Measurements from ENCODE around the gene PKD1. TPM values are rescaled to one million over a fixed set of nuclear protein-coding genes. Genes with fewer than 3 reads are reported as not detected.
"Not testable (repeated sequence)": the region's sequence is repeated elsewhere in the genome, so short reads cannot be mapped to it uniquely, and the experiment has no call there.

The PKD1 gene
- total and polyA plus RNA-seq, 2 experiments from 2014 or later = 35.9 to 60.6 TPM

GRCh38 chr16:2104464-2104863, 31.2 kb downstream of the PKD1 start:
- H4K20me1 ChIP-seq (ENCODE audit: insufficient read depth, poor library complexity, severe bottlenecking); H3K4me1 ChIP-seq (ENCODE audit: insufficient read depth); H3K9me2 ChIP-seq (replicated peaks; ENCODE audit: insufficient read depth); H3K4me3 ChIP-seq; H3K27ac ChIP-seq; H3K36me3 ChIP-seq (replicated peaks; ENCODE audit: insufficient read depth, low read depth); H3K4me2 ChIP-seq; H3K9me3 ChIP-seq (ENCODE audit: low read depth); H3K79me2 ChIP-seq; H2AFZ ChIP-seq; DNase-seq (ENCODE audit: low spot score); H3K27me3 ChIP-seq: not testable (repeated sequence)
- WGBS (ENCODE audit: low lambda C conversion rate, missing lambda C conversion rate) = 67% methylated on average over 4 of the region's 20 CpGs

- H2AFZ ChIP-seq = no peak overlapping the region
- H3K79me2 ChIP-seq = no peaks in the 10 kb centered on the region
- TF ChIP-seq CTCF (IDR thresholded peaks at IDR 0.05; ENCODE audit: poor library complexity) (no peak), EZH2 (IDR thresholded peaks at IDR 0.05; ENCODE audit: borderline replicate concordance) (no peak), EZH2phosphoT487 (IDR thresholded peaks at IDR 0.05; ENCODE audit: low read depth, severe bottlenecking, unreplicated experiment) (no peak)
- no peaks in the 10 kb centered on the region for H3K9me3 ChIP-seq (ENCODE audit: low read depth)
- no peaks in the 10 kb centered on the region for H3K36me3 ChIP-seq (replicated peaks; ENCODE audit: insufficient read depth, low read depth)
- no peak overlapping the region for H3K4me2 ChIP-seq
- no peak overlapping the region for H3K27ac ChIP-seq
- H4K20me1 ChIP-seq (ENCODE audit: insufficient read depth, poor library complexity, severe bottlenecking) = no peaks in the 10 kb centered on the region
- WGBS (ENCODE audit: low lambda C conversion rate, missing lambda C conversion rate) = 97% methylated on average over 18 of the region's 19 CpGs
- H3K4me3 ChIP-seq = no peak overlapping the region
- DNase-seq (ENCODE audit: low spot score) = no peak
- H3K27me3 ChIP-seq = no peaks in the 10 kb centered on the region
- H3K4me1 ChIP-seq (ENCODE audit: insufficient read depth) = no peaks in the 10 kb centered on the region
- H3K9me2 ChIP-seq (replicated peaks; ENCODE audit: insufficient read depth) = no peaks in the 10 kb centered on the region
Measured at GRCh38 chr16:2102471-2102870, 33.2 kb downstream of the PKD1 start.

GRCh38 chr16:2101581-2101980, 34.1 kb downstream of the PKD1 start:
- H3K4me2 ChIP-seq; H3K27me3 ChIP-seq; H3K9me3 ChIP-seq (ENCODE audit: low read depth); H3K4me3 ChIP-seq; H4K20me1 ChIP-seq (ENCODE audit: insufficient read depth, poor library complexity, severe bottlenecking); H3K36me3 ChIP-seq (replicated peaks; ENCODE audit: insufficient read depth, low read depth); H3K27ac ChIP-seq; H3K9me2 ChIP-seq (replicated peaks; ENCODE audit: insufficient read depth); H3K4me1 ChIP-seq (ENCODE audit: insufficient read depth); H3K79me2 ChIP-seq; DNase-seq (ENCODE audit: low spot score); H2AFZ ChIP-seq: not testable (repeated sequence)
- WGBS (ENCODE audit: low lambda C conversion rate, missing lambda C conversion rate) = 96% methylated on average over 12 of the region's 16 CpGs

GRCh38 chr16:2097689-2098088, 38.0 kb downstream of the PKD1 start:
- H4K20me1 ChIP-seq (ENCODE audit: insufficient read depth, poor library complexity, severe bottlenecking); H3K36me3 ChIP-seq (replicated peaks; ENCODE audit: insufficient read depth, low read depth); H3K9me3 ChIP-seq (ENCODE audit: low read depth); DNase-seq (ENCODE audit: low spot score); H3K4me1 ChIP-seq (ENCODE audit: insufficient read depth); H3K27ac ChIP-seq; H3K4me2 ChIP-seq; H3K4me3 ChIP-seq; H3K9me2 ChIP-seq (replicated peaks; ENCODE audit: insufficient read depth); H3K79me2 ChIP-seq; H3K27me3 ChIP-seq; H2AFZ ChIP-seq: not testable (repeated sequence)
- 96% methylated on average over 14 of the region's 14 CpGs for WGBS (ENCODE audit: low lambda C conversion rate, missing lambda C conversion rate)

- 95% methylated on average over 25 of the region's 25 CpGs for WGBS (ENCODE audit: low lambda C conversion rate, missing lambda C conversion rate)
- H3K27ac ChIP-seq = no peak overlapping the region
Measured at GRCh38 chr16:2096853-2097595, 38.7 kb downstream of the PKD1 start.

More at GRCh38 chr16:2096853-2097595, 38.7 kb downstream of the PKD1 start:
- no peak for TF ChIP-seq EZH2phosphoT487 (IDR thresholded peaks at IDR 0.05; ENCODE audit: low read depth, severe bottlenecking, unreplicated experiment)
- no peak for TF ChIP-seq EZH2 (IDR thresholded peaks at IDR 0.05; ENCODE audit: borderline replicate concordance)
- no peak for TF ChIP-seq CTCF (IDR thresholded peaks at IDR 0.05; ENCODE audit: poor library complexity)
- no peaks in the 10 kb centered on the region for H3K79me2 ChIP-seq
- H3K9me2 ChIP-seq (replicated peaks; ENCODE audit: insufficient read depth) = no peaks in the 10 kb centered on the region
- no peak overlapping the region for H3K4me3 ChIP-seq
- H2AFZ ChIP-seq = no peak overlapping the region
- H3K36me3 ChIP-seq (replicated peaks; ENCODE audit: insufficient read depth, low read depth) = no peaks in the 10 kb centered on the region
- H3K4me2 ChIP-seq = no peak overlapping the region
- H3K4me1 ChIP-seq (ENCODE audit: insufficient read depth) = peaks cover 2% of the 10 kb centered on the region
- no peak for DNase-seq (ENCODE audit: low spot score)
- H4K20me1 ChIP-seq (ENCODE audit: insufficient read depth, poor library complexity, severe bottlenecking) = peaks cover 2% of the 10 kb centered on the region
- no peaks in the 10 kb centered on the region for H3K9me3 ChIP-seq (ENCODE audit: low read depth)
- H3K27me3 ChIP-seq = no peaks in the 10 kb centered on the region
